CD1c-positive myeloid dendritic cell (primary cell): ENCODE measurements around the gene STING1.
"Not testable (repeated sequence)": the region's sequence is repeated elsewhere in the genome, so short reads cannot be mapped to it uniquely, and the experiment has no call there.

Experiments
- DNase-seq: peaks from one replicate; pipeline ENCODE4 v3.0.0-alpha.2; 2016; ENCODE audit errors: extremely low spot score

The STING1 gene

DNA sequence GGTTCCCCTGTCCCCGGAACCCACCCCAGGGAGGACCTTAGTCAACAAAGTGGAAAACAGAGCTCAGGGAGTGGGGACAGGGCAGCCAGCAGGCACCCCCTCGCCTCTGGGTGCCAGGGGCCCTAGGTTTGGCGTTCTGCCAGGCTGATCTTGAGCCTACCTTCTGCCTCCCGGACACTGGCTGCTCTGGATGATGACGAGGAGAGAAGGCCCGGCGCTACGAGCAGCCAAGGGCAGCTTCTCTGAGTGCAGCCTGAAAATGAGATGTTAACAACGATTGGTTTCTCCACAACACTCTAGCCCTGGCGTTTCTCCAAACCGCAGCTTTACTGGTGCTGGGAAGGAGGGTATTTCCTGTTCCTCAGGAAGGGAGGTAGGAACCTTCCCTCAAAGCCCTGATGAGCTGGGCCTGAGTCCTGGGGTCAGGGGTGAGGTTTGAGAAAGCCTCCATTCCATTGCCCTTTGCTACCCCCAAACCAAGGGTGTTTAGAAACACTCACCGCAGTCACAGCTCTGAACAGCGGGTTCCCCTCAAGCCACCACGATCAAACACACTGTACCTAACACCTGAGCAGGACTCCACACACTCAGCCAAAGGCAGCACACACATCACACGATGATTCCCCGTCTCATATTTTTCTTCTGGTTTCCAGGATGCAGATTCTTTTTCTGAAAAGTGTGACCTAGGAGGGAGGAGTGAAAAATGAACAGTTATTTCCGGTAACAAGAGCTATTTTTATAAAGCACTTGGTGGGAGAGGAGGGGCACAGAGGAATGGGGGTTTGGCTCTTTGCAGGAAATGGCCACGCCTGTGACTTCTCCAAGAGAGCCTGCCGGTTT lies at the start of gene STING1:
STING1 (minus strand) TSS at position 709 of the 840 bp plus-strand sequence. CDS start 1,054 bp downstream, outside the sequence.
- DNase-seq: peak; percentile 87

DNA sequence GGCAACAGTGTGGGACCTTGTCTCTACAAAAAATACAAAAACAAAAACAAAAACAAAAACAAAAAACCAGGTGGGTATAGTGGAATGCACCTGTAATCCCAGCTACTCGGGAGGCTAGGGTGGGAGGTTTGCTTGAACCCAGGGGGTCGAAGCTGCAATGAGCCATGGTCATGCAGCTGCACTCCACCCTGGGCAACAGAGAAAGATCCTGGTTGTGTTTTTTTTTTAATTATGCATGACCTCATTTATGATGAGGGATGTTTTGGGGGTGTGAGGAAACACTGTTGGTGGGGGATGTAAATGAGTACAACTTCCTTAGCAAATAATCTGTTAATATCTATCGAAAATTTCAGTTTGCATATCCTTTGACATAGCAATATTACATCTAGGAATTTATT lies 49.2 kb upstream of the STING1 start:
- DNase-seq: no peak

- DNase-seq: not testable (repeated sequence)
Observed at GRCh38 chr5:139530079-139530478, 47.5 kb upstream of the STING1 start.

GRCh38 chr5:139528695-139529094 lies 46.1 kb upstream of the STING1 start:
- not testable (repeated sequence) for DNase-seq

- DNase-seq: not testable (repeated sequence)
Observed at GRCh38 chr5:139527896-139528467, 45.4 kb upstream of the STING1 start.

DNA sequence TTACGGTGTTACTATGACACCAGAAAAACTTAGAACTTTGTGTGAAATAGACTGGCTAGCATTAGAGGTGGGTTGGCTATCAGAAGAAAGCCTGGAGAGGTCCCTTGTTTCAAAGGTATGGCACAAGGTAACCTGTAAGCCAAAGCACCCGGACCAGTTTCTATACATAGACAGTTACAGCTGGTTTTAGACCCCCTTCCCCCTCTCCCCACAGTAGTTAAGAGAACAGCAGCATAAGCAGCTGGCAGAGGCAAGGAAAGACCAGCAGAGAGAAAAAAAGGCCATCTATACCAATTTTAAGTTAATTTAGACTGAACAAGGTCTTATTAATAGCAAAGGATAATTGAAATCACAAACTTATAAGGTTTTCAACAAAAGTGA lies 44.5 kb upstream of the STING1 start:
- not testable (repeated sequence) for DNase-seq

- not testable (repeated sequence) for DNase-seq
Observed at GRCh38 chr5:139526309-139527089, 43.9 kb upstream of the STING1 start.

GRCh38 chr5:139525586-139526308 lies 43.2 kb upstream of the STING1 start:
- DNase-seq: not testable (repeated sequence)

GRCh38 chr5:139524940-139525585 lies 42.5 kb upstream of the STING1 start:
- no peak for DNase-seq

GRCh38 chr5:139524446-139524845 lies 41.9 kb upstream of the STING1 start:
- DNase-seq: no peak

DNA sequence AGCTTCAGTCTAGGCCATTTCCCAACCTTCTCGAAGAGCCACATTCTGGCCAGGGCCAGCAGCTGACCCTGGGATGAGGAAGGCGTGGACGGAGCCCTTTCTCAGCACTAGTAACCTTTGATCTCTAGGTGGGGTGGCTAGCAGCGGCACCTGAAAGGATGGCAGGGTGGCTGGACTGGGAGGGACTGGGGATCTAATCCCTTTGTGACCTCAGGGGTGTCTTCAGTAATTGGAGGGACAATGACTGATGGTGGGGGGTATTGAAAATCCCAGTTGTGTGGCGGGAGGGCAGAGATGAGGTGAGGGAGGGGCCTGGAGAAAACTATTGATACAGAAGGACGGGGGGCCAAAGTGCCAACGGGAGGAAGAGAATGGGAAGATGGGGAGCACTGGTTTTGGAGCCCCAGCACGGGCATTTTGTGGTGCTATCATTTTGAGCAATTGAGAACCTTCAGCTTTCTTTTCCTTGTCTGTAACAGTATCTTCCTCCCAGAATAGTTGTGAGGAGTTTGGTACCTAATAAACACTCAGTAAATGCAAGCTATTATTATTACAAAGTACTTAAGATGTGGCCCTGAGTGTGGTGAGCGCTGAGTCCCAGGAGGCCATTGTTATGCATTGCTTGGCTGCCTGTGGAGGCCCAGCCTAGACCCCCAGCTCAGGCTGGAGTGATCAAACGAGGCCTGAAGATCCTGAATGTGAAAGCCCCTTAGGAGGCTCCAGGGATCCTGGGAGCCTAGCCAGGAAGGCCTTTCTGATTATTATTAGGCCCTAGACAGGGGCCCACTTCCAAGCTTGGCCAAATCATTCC lies 41.3 kb upstream of the STING1 start:
- DNase-seq: no peak

DNA sequence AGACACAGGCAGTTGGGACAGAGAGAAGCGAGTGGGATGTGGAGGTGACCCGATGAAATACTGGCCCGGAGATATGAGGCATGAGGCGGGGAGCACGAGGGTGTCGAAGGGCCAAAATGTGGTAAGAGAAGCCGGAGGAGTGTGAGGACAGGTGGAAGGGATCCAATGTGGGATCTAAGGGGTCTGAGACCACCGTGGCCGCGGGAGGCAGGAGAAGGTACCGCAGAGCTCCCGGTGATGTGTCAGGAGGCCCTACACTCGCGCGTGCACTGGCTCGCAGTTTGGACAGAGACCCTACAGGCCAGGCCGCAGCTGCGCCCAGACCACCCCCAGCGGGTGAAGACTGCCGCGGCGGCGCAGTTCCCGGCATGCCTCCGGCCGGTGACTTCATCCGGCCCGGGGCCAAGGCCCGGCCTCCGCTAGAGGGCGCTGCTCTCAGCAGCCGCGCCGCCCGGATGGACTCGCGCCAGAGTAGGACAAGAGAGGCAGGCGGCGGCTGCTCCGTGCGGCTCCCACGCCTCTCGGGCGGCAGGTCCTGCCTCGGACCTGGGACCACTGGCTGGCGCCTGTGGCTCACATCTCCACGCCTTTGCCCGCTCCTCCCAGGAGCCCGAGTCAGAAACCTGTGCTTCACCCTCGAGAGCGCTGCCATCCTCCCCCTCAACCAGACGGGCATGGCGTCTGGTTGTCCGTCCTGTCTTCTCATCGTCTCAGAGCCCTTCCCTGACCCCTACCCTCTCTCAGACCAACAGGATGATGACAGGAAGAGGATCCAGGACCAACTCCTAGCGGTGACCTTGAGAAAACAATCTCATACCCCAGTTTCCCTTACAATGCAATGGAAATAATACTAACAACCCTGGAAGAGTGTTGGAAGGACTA lies 35.4 kb upstream of the STING1 start:
- DNase-seq: peak; percentile 94

DNA sequence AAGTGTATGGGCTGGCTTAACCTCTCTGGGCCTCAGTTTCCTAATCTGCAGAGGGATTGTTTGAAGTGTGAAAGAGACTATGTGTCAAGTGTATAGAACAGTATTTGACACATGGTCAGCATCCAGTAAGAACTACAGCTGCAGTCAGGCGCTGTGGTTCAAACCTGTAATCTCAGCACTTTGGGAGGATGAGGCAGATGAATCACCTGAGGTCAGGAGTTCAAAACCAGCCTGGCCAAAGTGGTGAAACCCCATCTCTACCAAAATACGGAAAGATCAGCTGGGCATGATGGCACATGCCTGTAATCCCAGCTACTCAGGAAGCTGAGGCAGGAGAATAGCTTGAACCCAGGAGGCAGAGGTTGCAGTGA lies 31.9 kb upstream of the STING1 start:
- DNase-seq: no peak

DNA sequence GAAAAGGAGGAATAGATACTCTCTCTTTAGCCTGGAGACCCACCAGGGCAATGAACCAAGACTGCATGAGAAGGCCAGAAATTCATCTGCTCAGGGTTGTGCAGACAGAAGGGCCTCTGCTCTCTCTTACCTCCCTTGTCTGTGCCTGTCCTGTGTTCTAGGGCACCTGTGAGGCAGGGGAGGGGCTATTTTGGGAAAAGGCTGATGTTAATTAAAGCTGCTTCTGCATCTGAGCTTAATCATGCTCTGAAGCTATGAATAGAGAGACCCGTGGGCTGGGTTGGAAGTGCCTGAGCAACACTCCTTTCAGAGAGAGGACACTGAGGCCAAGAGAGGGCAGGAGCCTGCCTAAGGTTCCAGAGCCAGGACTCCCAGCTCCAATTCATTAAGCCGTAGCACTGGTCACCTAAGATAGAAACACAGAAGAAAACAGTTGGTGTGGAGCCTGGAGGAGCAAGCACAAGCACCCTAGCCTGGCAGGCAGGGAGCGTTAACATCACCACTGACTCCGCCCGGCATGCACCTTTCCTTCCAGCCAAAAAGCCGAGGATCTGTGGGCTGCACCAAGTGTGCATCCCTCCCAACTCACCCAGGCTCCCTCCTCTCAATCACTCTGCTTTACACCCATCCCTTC lies 31.4 kb upstream of the STING1 start:
- no peak for DNase-seq

DNA sequence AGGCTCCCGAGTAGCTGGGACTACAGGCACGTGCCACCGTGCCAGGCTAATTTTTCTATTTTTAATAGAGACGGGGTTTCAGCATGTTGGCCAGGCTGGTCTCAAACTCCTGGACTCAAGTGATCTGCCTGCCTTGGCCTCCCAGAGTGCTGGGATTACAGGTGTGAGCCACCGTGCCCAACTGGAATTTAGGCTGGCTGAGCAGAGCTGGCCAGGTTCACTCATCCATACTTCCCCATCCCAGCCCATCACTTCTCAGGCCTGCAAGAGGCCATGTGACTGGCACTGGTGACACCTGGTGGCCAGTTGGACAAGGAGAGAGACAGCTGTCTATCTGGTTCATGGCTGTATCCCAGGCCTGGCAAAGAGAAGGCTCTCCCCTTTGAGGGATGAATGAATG lies 30.9 kb upstream of the STING1 start:
- peak; percentile 84 for DNase-seq

DNA sequence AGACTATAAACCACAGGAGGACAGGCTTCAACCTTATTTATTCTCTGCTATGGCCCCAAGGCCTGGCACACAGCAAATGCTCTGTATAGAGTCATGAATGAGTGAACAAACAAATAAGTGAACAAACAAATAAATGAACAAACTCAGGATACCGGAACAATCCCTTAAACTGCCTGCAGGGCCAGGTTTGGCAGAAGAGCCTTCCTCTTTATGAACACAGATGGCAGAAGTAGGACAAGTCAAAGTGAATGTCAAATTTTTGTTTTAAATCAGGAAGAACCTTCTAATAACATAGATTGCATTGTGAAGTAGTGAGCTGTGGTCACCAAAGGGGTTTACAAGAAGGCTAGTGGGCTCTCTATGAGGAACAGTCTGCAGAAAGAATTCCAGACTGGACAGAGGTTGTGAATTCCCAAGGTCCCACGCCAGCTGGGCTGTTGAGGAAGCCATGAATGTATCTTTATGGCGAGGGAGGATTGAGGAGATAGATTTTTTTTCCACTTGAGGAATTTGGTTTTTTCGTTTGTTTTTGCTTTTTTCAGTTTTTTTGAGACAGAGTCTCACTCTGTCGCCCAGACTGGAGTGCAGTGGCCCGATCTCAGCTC lies 30.3 kb upstream of the STING1 start:
- peak; percentile 22 for DNase-seq

- not testable (repeated sequence) for DNase-seq
Observed at GRCh38 chr5:139504722-139505121, 22.2 kb upstream of the STING1 start.

- DNase-seq: not testable (repeated sequence)
Observed at GRCh38 chr5:139503879-139504278, 21.3 kb upstream of the STING1 start.
